AG20443 (cell line): ENCODE measurements around the gene ACOX3.
A peak's percentile ranks its signal among the peaks of the same experiment; 100 is the strongest.

Source experiments
- DNase-seq: peaks from one replicate; pipeline ENCODE4 v3.0.0; 2012; ENCODE audit warnings: low spot score, mixed read lengths

Gene ACOX3

DNA sequence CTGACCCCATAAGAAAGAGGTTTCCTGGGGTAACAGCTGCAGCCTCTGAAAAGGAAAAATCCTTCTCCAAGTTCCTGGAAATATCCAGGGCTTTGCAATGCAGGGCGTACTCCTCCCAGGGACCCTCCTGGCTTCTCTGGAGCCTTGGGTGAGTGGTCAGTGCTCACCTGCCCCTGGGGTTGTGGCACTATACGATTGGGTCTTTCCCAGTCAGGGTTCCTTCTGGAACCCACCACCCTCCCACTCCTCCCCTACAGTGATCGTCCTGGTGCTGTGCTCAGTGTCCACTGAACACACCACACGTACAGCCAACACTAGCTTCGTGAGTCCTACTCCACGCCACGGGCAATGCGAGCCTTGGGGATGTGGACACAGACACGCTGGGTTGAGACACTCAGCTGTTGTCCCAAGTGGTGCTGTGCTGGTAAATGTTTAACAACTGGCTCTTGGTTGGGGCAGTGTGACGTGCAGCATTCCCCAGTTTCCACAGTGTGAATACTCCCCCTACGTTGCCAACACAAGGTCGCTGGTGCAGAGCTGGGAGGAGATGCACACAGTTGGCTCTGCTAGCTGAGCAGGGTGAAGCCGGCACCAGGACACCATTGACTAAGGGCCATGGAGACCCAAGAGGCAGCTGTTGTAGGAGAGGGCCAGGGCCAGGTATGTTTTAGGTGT, 105.6 kb downstream of the ACOX3 start:
- DNase-seq = no peak

DNA sequence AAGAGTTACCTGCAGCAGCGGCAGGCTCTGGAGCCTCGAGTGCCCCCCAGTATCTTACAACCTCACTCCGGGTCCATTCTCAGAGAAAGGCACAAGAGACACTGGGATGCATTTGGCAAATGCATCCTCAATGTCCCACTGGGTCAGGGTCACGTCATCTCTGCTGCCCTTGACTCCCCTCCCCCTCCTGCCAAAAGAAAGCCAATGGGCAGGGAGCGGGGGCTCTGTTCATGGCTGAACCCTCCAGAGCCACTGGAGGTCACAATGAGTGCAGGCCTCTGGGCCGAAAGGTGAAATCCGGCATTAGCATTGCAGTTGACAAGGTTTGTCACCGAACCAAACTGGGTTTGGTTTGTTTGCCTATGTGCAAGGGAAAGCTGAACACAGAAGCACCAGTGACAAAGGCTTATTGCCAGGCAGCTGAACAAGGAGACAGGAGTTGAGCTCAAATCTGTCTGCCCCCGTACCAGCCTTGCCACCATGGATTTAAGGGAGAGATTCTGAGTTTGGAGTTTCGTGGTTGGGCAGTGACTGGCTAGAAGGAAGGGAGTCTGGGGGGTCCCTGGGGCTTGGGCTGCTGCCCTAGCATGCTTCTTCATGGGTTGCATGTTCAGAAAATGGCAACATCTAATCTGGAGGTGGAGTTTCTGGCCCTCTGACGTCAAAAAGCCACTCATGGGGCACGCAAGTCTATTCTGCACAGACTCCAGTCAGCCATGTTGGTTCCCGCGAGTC, 106.6 kb downstream of the ACOX3 start:
- no peak for DNase-seq

DNA sequence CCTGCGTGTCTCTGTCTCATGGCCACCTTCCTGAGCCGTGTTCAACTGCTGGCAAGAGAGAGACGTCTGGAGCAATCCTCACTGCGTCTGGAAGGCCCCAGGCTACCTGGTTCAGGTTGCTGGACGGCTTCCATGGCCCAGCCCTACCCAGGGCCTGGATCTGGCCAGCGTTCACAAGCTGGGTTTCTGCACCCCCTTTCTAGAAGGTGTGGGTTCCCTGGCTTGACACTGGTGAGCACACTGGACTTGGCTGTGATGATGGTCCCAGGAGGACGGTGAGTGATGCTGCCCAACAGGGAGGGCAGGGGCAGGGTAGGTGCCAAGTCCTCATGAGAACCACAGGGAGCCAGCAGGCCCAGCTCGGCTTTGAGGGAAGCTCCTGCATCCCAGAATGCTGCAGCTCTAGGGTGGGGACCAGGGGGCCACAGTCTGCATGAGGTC, 107.6 kb downstream of the ACOX3 start:
- DNase-seq = no peak

DNA sequence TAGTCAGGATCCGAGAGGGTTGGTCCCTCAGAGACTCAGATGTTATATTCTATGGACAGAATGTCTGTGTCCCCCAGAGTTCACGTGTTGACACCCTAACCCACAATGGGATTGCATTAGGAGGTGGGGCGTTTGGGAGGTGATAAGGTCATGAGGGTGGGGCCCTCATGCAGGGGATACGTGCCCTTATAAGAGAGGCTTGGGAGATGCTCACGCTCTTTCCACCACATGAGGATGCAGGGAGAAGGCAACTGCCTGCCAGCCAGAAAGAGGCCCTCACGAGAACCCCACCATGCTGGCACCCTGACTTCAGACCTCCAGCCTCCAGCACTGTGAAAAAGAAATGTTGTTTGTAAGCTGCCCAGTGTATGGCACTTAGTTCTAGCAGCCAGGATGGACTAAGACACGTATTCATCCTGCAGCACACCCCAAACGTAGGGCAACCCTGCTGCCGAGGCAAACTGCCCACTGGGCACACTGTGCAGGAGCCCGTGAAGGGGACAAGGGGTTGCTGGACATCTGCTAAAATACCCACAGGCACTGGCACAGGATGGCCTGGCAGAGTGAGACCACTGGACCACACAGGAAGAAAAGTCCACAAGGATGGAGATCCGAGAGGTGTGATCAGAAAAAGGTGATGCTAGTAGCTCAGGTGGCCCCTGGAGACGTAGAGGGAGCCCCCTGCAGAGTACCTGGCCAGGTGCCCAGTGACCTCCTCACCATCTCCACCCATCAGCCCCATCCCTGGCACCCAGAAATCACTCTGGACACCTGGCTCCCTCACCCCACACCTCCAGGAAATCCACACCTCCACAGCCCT, 108.3 kb downstream of the ACOX3 start:
- no peak for DNase-seq

DNA sequence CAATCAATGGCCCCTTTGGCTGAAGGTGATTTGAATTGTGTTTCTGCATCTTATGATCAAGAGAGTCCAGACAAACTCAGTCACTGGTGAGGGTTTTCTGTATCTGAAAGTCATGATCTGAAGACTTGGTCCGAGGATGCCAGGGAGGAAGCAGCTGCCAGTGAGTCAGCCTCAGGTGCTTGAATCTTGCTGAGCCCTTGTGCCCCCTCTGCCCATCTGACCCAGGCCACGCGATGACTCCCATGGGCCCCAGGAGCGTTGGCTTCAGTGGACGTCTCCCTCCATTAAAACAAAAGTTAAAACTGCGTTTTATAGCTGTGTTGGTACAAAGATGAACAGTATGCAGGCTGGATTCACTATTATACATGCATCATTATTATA, 109.0 kb downstream of the ACOX3 start:
- no peak for DNase-seq

DNA sequence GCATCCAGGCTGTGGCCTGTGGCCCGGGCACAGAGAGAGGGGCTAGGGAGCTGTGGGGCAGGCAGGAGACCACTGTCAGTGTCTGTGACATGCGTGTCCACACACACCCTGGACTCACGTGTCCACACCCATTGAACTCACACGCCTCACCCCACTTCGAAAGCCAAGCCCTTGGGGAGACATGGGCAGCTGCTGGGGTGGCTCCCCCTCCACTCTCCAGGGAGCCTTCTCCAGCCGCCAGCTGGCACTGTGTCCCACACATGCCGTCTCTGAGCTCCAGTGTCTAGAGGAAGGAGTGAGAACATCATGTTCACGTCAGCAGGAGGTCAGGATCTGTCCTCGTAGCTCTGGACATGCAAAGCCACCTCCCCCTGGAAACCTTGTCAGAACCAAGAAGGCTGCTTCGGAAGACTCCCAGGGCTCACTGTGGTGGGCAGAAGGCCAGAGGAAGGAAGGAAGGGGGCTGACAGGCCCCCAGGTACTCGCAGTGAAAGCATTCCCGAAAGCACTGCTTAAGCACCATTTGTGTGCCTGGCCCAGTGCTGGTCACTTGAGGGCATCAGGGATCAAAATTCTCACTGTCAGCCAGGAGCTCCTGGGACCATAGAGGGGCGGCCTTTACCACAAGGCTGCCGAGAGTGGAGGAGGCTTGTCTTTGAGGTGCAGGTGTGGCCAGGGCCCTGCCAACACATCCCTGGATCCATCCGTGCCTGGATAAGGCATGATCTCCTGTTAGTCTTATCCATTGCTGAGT, 109.5 kb downstream of the ACOX3 start:
- peak; percentile 31 for DNase-seq

DNA sequence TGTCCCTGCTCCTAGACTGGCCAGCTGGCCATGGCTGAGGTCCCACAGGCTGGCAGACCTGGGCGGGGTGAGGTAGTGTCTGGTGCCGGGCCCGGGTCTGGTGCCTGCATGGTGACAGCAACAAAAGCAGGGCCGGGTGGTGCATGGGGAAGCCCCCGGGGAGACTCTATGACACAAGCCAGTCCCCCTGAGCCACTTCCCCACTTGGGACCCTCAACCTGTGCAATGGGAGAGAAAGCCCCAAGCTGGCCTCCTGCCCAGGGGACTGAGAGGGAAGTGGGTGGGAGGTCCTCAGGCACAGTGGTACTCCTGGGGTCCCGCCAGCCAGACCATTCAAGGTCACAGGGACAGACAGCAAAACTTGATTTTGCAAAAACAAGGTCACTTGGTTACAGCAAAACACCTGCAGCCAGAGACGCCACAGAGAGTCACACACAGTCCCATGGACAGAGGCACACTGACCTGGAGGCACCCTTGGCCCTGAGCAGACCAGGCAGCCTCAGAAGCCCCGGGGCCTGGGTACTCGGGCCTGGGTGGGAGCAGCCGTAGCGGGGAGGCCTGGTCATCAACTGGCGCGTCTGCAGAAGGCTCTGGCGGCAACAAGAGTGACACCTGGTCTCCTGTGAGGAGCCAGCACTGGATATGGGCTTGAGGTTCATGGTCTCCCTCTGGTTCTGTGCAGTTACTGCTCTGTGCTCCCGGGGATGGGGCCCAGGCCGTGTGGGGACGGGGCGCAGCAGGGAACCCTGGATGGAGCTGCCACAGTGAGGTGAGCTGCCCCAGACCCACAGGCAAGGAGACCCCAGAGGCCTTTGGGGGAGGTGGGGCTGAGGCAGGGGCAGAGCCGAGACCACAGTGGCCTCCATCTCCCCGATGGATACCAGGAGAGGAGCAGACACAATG, 110.4 kb downstream of the ACOX3 start:
- no peak for DNase-seq

DNA sequence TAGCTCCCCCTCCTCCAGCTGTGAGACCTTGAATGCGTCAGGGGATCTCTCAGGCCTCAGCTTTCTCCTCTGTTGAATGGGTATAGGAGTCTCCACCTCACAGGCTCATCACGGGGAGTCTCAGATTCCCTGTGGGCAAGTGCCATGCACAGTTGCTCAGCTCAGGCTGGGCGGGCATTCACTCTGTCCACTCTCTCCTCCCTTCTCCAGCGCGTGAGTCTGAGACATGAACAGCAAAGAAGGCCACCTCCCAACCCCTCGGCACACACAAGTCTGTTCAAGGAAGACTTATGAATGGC, 111.0 kb downstream of the ACOX3 start:
- DNase-seq = no peak

DNA sequence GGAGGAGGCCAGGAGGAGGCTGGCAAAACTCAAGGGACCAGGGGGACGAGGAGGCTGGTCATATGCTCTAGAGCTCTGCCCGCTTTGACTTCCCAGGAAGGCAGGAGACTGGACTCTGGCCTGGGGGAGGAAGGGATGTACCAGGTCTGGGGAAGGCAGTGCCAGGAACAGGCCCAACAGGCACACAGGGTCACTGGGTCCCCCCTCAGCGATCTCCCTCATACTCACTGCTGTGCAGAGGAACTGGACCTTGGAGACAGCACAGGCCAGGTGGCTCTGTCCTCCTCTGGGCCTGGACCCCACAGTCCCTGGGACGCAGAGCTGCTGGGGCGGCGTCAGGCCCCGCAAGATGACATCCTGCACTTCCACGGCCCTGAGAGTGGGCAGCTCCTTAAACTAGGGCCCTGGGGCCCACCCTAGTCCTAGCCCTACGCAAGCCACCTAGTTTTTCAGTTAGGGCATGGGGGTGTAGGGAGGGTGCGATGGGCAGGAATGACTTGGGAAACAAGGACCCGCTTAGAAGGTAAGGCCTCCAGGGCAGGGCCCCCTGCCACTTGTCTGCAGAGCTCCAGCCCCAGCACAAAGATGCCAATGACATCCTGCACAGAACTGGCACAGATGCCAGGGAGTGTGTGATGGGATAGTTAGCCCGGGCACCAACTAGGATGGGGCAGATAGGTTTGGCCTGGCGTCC, 111.5 kb downstream of the ACOX3 start:
- DNase-seq = no peak

DNA sequence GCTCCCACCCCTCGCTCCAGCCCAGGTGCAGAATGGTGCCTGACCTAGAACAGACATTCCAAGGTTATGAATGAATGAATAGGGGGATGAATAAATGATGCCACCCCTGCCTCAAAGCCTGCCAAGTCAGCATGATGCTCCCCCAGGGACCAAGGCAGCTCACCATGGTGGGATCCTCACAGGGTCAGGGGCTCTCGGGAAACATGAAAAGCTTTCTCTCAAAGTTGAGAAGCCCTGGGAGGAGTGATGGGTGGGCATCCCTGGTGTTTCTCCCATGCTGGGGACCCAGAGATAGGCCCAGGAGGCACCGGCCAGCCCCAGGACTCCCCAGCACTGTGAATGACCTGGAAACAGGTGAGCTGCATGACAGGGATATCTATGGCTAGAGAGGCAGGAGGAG, 112.1 kb downstream of the ACOX3 start:
- no peak for DNase-seq

DNA sequence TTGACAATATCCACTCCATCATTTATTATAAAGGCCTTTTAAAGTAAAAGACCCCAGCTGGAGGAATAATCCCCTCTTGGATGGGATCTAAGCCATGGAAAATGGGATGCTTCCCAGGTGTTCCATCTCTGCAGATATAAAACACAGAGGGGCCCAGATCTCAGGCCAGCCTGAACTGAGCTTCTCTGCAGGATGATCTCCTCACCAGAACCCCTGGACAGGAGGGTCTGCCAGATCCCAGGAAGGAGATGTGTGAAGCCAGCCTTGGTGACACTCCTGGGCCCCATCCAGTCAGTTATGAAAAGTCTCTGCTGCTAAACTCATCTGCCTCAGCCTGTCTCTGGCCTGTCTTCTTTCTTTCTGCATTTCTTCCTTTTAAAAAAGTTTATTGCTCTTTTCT, 114.3 kb downstream of the ACOX3 start:
- no peak for DNase-seq

DNA sequence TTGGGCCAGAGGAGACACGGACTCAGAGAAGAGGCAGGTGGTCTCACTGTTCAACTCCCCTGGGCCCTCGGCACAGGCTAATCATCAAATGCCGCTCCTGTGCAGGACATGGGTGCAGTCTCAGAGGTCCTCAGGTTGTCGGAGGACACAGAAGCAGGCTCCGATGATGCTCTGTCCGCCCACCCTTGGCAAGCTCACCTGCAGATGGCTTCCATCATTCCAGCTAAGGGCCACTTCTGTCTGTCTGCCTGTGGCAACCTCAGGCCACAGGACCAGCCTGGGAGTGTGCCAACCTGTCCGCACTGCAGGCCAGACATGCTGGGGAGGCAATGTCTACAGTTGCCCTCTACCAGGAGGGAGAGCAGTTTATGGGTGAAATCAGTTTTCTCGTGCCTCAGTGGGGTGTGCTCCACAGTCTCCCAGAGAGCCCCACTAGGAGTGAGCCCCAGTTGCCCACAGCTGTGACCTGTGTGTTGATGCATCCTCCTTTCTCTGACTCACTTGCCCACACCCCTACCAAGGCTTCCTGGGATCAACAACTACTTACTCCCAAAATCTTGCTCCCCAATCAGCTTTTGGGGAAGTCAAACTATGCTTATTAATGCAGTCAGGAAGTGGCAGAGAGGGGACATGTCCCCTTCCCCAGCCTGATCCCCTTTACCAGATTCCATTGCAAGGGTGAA, 115.1 kb downstream of the ACOX3 start:
- DNase-seq = no peak

DNA sequence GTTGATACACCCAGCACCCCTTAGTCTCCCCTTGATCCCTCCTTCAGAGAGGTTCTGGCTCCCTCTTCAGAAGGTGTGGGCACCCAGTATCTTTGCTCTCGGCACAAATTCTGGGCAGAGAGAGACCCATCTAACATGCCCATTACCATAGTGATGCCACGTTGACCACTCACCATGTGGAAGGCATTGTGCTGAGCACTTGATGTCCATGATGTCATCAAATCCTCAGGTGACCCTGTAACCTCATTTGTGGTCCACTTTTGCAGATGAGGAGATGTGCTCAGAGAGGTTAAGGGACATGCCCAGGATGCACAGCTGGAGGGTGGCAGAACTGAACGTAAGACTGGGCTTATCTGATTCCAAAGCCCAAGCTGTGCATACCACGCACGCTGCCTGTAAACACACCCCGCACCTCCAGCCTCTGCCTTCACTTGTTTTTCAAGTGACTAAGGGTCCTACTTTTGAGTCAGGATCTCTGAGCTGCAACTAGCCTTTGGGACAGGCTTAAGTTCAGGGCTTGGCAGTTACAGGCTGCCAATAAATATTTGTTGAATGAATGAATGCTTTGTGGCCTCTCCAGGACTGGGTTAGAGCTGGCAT, 115.8 kb downstream of the ACOX3 start:
- DNase-seq = peak; percentile 64

DNA sequence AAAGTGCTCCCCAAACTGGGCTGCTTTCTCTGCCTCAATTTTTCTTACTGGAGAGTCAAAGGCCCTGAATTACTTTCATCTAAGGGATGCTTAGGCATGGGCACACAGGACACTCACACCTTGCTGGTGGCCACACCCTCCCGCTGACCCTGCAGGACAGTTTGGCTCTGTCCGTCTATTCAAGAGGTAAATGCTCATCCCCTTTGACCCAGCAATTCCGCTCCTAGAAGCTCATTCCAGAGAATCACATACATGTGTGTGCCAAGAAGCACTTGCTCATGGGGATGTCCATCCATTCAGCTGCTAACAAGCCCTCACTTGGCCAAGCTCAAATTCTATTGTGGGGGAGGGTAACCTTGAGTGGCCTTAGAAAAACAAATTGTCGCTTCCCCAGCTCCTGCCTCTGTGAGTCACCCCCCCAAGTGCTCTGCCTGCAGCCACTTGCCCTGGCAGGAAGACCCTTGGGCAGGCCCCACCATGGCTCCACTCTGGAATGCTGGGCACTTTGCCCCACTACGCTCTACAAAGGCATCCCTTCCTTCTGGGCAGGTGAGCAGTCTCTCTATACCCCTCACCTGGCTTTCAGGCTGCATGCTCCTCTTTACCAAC, 116.5 kb downstream of the ACOX3 start:
- no peak for DNase-seq

DNA sequence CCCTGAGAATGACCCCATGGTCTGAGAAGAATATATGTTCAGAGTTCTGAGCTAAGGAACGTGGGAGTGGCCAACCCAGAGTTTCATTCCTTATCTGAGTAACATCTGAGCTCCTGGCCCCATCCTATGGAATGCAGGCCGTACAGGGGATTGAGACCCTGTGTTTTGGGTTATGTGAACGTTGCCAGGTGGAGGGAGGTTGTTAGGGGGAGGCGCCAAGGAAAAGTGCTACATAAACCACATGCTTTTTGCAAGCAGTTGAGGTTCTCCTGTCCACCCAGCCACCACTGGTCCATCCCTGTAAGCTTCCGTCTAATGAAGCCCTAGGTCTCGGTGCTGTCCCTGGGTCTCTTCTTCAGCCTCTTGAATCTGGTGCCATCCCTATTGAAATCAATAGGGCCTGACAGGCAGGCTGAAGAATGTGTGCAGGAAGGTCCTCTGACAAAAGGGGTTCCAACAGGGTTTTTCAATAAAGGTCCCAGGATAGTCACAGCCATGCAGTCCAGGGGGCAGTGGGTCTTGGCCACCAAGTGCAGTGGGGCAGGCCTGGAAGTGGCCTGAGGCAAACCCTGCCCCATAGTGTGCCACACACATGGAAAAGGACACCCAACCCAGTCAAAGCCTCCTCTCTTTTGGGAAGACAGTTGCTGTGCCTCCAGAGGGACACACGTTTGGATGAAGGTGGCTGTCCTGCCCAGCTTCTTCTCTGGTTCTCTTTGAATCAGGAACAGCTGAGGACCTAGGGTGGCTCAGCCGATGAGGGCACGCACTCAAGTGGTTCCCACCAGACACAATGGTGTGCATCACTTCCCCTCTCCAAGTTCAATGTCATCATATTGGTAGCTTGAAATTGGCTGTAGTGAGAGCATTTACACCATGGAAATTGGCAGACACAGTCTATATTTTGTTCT, 117.5 kb downstream of the ACOX3 start:
- no peak for DNase-seq

DNA sequence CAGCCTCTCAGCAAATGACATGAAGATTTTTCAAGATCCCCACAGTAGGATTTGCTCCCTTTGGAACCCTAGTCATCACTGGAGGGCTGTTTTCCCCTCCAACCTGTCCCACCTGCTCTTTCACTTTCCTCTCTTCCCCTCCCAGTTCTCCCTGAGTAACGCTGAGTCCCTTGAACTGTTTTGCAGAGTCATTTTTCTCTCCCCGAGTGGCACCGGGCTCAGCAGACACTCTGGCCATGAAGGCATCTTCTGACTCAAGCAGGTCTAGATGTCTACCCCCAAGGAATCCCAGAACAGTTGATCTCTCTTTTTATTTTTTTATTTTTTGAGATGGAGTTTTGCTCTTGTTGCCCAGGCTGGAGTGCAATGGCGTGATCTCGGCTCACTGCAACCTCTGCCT, 118.8 kb downstream of the ACOX3 start:
- DNase-seq = no peak

DNA sequence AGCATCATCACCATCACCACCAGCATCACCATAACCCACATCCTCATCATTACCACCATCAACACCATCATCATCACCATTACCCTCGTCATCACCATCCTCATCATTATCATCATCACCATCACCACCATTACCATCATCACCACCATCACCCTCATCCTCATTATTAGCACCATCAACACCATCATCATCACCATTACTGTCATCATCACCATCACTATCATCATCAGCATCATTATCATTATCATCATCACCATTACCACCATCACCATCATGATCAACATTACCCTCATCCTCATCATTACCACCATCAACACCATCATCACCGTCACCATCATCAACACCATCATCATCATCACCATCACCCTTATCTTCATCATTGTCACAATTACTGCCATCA, 119.3 kb downstream of the ACOX3 start:
- no peak for DNase-seq

DNA sequence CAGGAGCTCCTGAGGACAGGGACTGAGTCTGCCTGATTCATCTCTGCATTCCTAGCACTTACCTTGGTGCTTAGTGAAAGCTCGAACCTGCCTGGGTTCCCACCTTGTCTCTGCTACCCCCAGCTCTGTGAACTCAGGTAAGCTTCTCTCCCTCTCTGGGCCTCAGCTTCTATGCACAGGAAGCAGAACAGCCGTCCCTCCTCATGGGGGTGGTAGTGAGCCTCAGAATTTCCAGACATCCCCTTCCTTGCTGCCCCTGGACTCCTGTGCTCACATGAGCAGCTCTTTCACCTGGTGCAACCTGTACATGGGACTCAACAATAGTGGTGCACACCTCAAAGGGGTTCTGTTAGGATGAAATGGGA, 120.2 kb downstream of the ACOX3 start:
- DNase-seq = no peak
